ENCODE data around the gene GNB1L. TPM values are rescaled to one million over a fixed set of nuclear protein-coding genes. Genes with fewer than 3 reads are reported as not detected.

GNB1L gene
- total and polyA plus RNA-seq, 2 of the 13 experiments (the other 11 are each of a cell fraction or from before 2014, with no cell fraction given) = 2.5 to 7.4 TPM

GRCh38 chr22:19892257-19892879 is 37.7 kb upstream of the GNB1L start (continued):
- TF ChIP-seq UBTF (CRISPR knock-in tag; IDR thresholded peaks at IDR 0.05) = peak; percentile 53; the same call in 1 of the 2 replicates
- TF ChIP-seq JARID2 (CRISPR knock-in tag; IDR thresholded peaks at IDR 0.05; ENCODE audit: insufficient replicate concordance) = peak; percentile 58
- TF ChIP-seq MLX (CRISPR knock-in tag; IDR thresholded peaks at IDR 0.05) = peak; percentile 84
- peak; percentile 94; the same call in 1 of the 2 replicates for TF ChIP-seq ATF5 (CRISPR knock-in tag; IDR thresholded peaks at IDR 0.05; ENCODE audit: low read depth)
- TF ChIP-seq MLXIP (CRISPR knock-in tag; IDR thresholded peaks at IDR 0.05; ENCODE audit: borderline replicate concordance) = peak; percentile 90
- TF ChIP-seq ZNF30 (CRISPR knock-in tag; IDR thresholded peaks at IDR 0.05) = peak; percentile 98; the same call in 1 of the 2 replicates
- peak; percentile 97 for TF ChIP-seq ZNF407 (CRISPR knock-in tag; IDR thresholded peaks at IDR 0.05; ENCODE audit: not compliant biosample characterization)
- TF ChIP-seq NR1H2 (CRISPR knock-in tag; IDR thresholded peaks at IDR 0.05; ENCODE audit: borderline replicate concordance, low read depth) = peak; percentile 89
- TF ChIP-seq MNT (IDR thresholded peaks at IDR 0.05) = no peak
- TF ChIP-seq TMF1 (CRISPR knock-in tag; IDR thresholded peaks at IDR 0.05; ENCODE audit: low read depth) = peak; percentile 97
- TF ChIP-seq ZNF567 (CRISPR knock-in tag; IDR thresholded peaks at IDR 0.05; ENCODE audit: borderline replicate concordance) = no peak

Measured in HepG2 (cell line).